Adrenal gland (tissue), 12 donors: ENCODE results near the gene DPP6. TPM values are rescaled to one million over a fixed set of nuclear protein-coding genes. Genes with fewer than 3 reads are reported as not detected.

ENCODE experiments used
- DNase-seq, 7 donors: peaks; one replicate each; pipeline ENCODE4 v3.0.0-alpha.2; 2019 to 2020
- H3K27ac ChIP-seq, 5 donors: fragments of 200-600 bp; sonication (generic) in 4 of 5; 1 replicate in 3 of 5; 2 replicates in 2 of 5; pipeline versions ENCODE4 v1.5.1 to v1.8.0; 2016 to 2020; ENCODE audit warnings: mild to moderate bottlenecking in 1 of 5
- H3K27me3 ChIP-seq: fragments of 200-600 bp; 2 replicates; pipeline ENCODE4 v1.8.0; 2021
- H3K36me3 ChIP-seq, 2 donors: fragments of 200-600 bp; replicated peaks in 1 of 2; 1 replicate in 1 of 2; 2 replicates in 1 of 2; pipeline versions ENCODE4 v1.5.1 to v1.8.0; 2018 to 2022
- H3K4me1 ChIP-seq, 2 donors: fragments of 200-600 bp; replicated peaks in 1 of 2; 1 replicate in 1 of 2; 2 replicates in 1 of 2; pipeline versions ENCODE4 v1.5.1 to v1.8.0; 2018 to 2021
- H3K4me3 ChIP-seq, 4 donors: fragments of 200-600 bp; sonication (generic) in 3 of 4; one replicate each; pipeline ENCODE4 v1.5.1; 2016 to 2018
- H3K9me3 ChIP-seq, 3 donors: fragments of 200-600 bp; sonication (generic) in 1 of 3; replicated peaks in 1 of 3; 1 replicate in 2 of 3; 2 replicates in 1 of 3; pipeline versions ENCODE4 v1.5.1 to v1.8.0; 2016 to 2021
- POLR2A ChIP-seq, 2 donors: fragments of 450-650 bp; IDR thresholded peaks; one replicate each; pipeline ENCODE4 v1.6.1; 2017; ENCODE audit warnings: antibody characterized with exemption in 2 of 2, mild to moderate bottlenecking in 2 of 2, moderate library complexity in 1 of 2
- WGBS, 4 donors: extraction: QIAGEN DNeasy Blood & Tissue Kit in 2 of 4; methylation state at CpG; one replicate each; pipeline versions ENCODE4 v1.1.5 to v1.1.7; 2013 to 2017; 5-methylcytosine and 5-hydroxymethylcytosine counted together
- intact Hi-C, 2 donors: fragments of 100-400 bp; cut with DNase I; formaldehyde crosslinking; loops; one replicate each; pipeline versions ENCODE4 v1.14.1 to v1.15.0; 2022 to 2023
- polyA plus RNA-seq, 3 donors: library from polyadenylated mRNA; stranded (reverse); fragments of 200-250 nt in 2 of 3; fragments of 350-450 nt in 1 of 3; fragmentation: Illumina TruSeq in 1 of 3; extraction: RNeasy Lipid Tissue Mini Kit (QIAGEN cat#74804) in 1 of 3; gene quantifications; one replicate each; pipeline ENCODE4 v1.2.3, GENCODE V29; 2013 to 2014
- total RNA-seq, 9 donors: library from RNA; depleted of rRNA in 4 of 9; stranded (reverse); fragments of >200 nt in 4 of 9; fragments of 120-200 nt in 1 of 9; fragmentation: NEBNext Ultra II Directional in 1 of 9; extraction: Animal tissue kit (Norgen Biotek cat#: 25700) in 1 of 9; gene quantifications; one replicate each; pipeline versions ENCODE4 v1.1.0 to v1.2.4, GENCODE V29; 2013 to 2023
- TF ChIP-seq, protein P1 (sequence below), 6 experiments: fragments of 450-650 bp in 4 of 6; fragments of 200-600 bp in 2 of 6; sonication (generic) in 1 of 6; IDR thresholded peaks; 1 replicate in 5 of 6; 2 replicates in 1 of 6; pipeline versions ENCODE4 v1.5.1 to v1.8.0; 2016 to 2021; ENCODE audit warnings: antibody characterized with exemption in 6 of 6, mild to moderate bottlenecking in 2 of 6, moderate library complexity in 1 of 6
- donor health status: healthy with polysubstance abuse.
- donor health status: Bipolar disorder and iron deficiency.
- donor health status: DM: yes; HTN: yes; CAD: no.
- donor health status: DM: no; HTN: no; CAD: no.
- donor health status: DM: no; HTN: no; CAD: no.
- donor health status: DM: yes; HTN: yes; CAD: no.

Gene DPP6
- total and polyA plus RNA-seq, 12 donors, result 0.39 to 13.1 (median 5.1) TPM

DNA sequence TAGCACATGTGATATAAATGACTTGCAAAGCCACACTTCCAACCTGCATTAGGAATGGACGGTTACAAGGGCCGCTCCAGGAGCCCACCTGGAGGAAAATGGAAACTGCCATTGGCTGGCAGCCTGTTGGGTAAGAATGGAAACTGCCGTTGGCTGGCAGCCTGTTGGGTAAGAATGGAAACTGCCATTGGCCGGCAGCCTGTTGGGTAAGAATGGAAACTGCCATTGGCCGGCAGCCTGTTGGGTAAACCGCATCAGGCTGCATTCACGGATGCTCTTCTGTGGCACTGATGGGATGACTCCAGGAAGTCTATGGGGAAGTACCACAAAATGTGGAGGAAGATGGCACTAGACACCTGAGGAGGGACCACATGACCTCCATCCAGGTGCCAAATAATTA is 143.1 kb downstream of the DPP6 start:
- TF ChIP-seq POLR2A (IDR thresholded peaks at IDR 0.05), result no peak
- TF ChIP-seq, protein P1, sequence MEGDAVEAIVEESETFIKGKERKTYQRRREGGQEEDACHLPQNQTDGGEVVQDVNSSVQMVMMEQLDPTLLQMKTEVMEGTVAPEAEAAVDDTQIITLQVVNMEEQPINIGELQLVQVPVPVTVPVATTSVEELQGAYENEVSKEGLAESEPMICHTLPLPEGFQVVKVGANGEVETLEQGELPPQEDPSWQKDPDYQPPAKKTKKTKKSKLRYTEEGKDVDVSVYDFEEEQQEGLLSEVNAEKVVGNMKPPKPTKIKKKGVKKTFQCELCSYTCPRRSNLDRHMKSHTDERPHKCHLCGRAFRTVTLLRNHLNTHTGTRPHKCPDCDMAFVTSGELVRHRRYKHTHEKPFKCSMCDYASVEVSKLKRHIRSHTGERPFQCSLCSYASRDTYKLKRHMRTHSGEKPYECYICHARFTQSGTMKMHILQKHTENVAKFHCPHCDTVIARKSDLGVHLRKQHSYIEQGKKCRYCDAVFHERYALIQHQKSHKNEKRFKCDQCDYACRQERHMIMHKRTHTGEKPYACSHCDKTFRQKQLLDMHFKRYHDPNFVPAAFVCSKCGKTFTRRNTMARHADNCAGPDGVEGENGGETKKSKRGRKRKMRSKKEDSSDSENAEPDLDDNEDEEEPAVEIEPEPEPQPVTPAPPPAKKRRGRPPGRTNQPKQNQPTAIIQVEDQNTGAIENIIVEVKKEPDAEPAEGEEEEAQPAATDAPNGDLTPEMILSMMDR (IDR thresholded peaks at IDR 0.05), result no peak
- no peak for DNase-seq
- intact Hi-C loops, result no loop called here
- H3K27ac ChIP-seq, result no peak overlapping the region
- H3K9me3 ChIP-seq, result no peaks in the 10 kb centered on the region
- no peaks in the 10 kb centered on the region for H3K4me1 ChIP-seq
- WGBS, 4 donors, result 85 to 89% (median 86%) methylated on average over 7 of the region's 7 CpGs
- H3K4me3 ChIP-seq, result no peak overlapping the region
- no peaks in the 10 kb centered on the region for H3K27me3 ChIP-seq
- H3K36me3 ChIP-seq, result no peaks in the 10 kb centered on the region

DNA sequence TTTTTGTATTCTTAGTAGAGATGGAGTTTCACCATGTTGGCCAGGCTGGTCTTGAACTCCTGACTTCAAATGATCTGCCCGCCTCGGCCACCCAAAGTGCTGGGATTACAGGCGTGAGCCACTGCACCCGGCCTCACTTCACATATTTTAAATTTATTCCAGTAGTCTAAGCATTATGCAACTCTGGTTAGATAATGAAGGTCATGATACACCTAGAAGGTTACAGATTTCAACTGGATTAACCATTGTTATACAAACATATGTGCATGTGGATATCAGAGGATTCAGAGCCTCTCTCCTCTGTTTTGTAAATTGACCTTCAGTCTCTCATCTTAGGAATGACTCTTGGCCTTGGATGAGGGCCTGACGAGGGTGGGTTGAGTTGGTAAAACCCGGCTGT is 146.3 kb downstream of the DPP6 start:
- Histone ChIP-seq H3K4me3 (no peak overlapping the region), H3K27ac (no peak overlapping the region), H3K36me3 (no peaks in the 10 kb centered on the region), H3K4me1 (no peaks in the 10 kb centered on the region), H3K27me3 (no peaks in the 10 kb centered on the region), H3K9me3 (no peaks in the 10 kb centered on the region)
- 59 to 75% (median 65%) methylated on average over 6 of the region's 6 CpGs for WGBS, 4 donors
- no peak for DNase-seq
- intact Hi-C loops, result no loop called here
- TF ChIP-seq POLR2A (IDR thresholded peaks at IDR 0.05), result no peak
- TF ChIP-seq, protein P1 (IDR thresholded peaks at IDR 0.05), result no peak

DNA sequence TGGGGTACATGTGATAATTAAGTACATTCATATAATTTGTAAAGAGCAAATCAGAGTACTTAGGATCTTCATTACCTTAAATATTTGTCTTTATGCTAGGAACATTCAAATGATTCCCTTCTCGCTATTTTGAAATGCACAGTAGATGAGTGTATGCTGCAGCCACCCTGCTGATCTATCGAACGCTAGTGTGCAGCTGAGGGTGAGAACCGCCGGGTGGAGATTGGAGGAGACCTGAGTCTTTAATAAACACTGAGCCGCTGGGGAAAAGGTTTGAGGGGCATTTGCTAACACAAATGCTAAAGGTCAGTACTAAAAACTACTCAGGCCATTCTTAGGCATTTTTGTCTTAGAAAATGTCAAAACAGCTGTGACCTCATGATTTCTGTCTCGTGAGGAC is 148.0 kb downstream of the DPP6 start:
- intact Hi-C loops, result no loop called here
- H3K4me3 ChIP-seq, result no peak overlapping the region
- H3K27me3 ChIP-seq, result no peaks in the 10 kb centered on the region
- H3K27ac ChIP-seq, result no peak overlapping the region
- no peak for DNase-seq
- TF ChIP-seq POLR2A (IDR thresholded peaks at IDR 0.05), result no peak
- TF ChIP-seq, protein P1 (IDR thresholded peaks at IDR 0.05), result no peak
- no peaks in the 10 kb centered on the region for H3K36me3 ChIP-seq
- no peaks in the 10 kb centered on the region for H3K9me3 ChIP-seq
- no peaks in the 10 kb centered on the region for H3K4me1 ChIP-seq
- WGBS, 4 donors, result 41 to 58% (median 48%) methylated on average over 7 of the region's 7 CpGs

DNA sequence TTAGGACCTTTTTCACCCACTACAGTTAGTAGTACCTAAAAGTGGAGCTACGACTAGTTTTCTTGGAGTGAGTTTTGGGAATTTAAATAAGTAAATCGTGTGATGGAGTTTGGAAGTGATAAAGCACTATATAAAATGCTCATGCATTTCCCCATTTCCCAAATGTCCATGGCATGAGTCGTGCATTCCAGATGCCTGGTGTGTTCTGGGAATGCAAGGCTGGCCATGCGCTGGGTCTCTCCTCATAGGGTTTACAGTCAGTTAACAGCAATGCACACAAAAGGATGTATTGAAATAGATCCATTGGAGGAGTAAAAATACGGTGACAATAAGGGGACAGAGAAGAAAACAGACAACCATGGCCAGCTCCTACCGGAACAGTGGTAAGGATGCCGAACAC is 149.8 kb downstream of the DPP6 start:
- intact Hi-C loops, result no loop called here
- H3K27ac ChIP-seq, result no peak overlapping the region
- no peak overlapping the region for H3K4me3 ChIP-seq
- no peak for DNase-seq
- no peaks in the 10 kb centered on the region for H3K4me1 ChIP-seq
- TF ChIP-seq POLR2A (IDR thresholded peaks at IDR 0.05), result no peak
- TF ChIP-seq, protein P1 (IDR thresholded peaks at IDR 0.05), result no peak
- H3K27me3 ChIP-seq, result no peaks in the 10 kb centered on the region
- H3K9me3 ChIP-seq, result no peaks in the 10 kb centered on the region
- no peaks in the 10 kb centered on the region for H3K36me3 ChIP-seq
- WGBS, 4 donors, result 68 to 77% (median 72%) methylated on average over 7 of the region's 7 CpGs
